NT2/D1 (cell line): Measurements from ENCODE around the gene SLC2A8.

Experiments used
- YY1 ChIP-seq: IDR thresholded peaks from 2 replicates; pipeline ENCODE4 v1.6.1; 2011; ENCODE audit not compliant: insufficient read length, insufficient read depth
- ZNF274 ChIP-seq: IDR thresholded peaks from 2 replicates; pipeline ENCODE4 v1.6.1; 2011; ENCODE audit warnings: mild to moderate bottlenecking, low read depth, low read length

- TF ChIP-seq YY1 (no peak), ZNF274 (no peak)
These were observed at the start of gene SLC2A8 for GRCh38 chr9:127396808-127397645.
